ENCODE results near the gene CEACAM19. TPM values are rescaled to one million over a fixed set of nuclear protein-coding genes. Genes with fewer than 3 reads are reported as not detected.
A peak's percentile ranks its signal among the peaks of the same experiment; 100 is the strongest.

The CEACAM19 gene
- total RNA-seq, 1 experiment from 2014 or later = 3.5 TPM

GRCh38 chr19:44635581-44636438, 35.5 kb upstream of the CEACAM19 start:
- Histone ChIP-seq H2AK5ac (ENCODE audit: insufficient read length, low read length) (no peak overlapping the region), H2BK5ac (ENCODE audit: insufficient read length, low read length) (no peak overlapping the region), H3K56ac (ENCODE audit: insufficient read length, low read depth, low read length) (no peak overlapping the region), H3K23me2 (ENCODE audit: insufficient read length, low read depth, low read length, poor library complexity, severe bottlenecking) (no peaks in the 10 kb centered on the region), H3K79me2 (ENCODE audit: insufficient read depth, low read length) (no peaks in the 10 kb centered on the region), H4K5ac (ENCODE audit: insufficient read length, low read depth, low read length) (no peak overlapping the region), H3K27me3 (ENCODE audit: insufficient read depth, low read length) (no peaks in the 10 kb centered on the region), H2BK20ac (ENCODE audit: low read depth, low read length, poor library complexity, severe bottlenecking) (no peak overlapping the region), H3K27ac (ENCODE audit: insufficient read length, low read depth, low read length) (no peak overlapping the region), H3K23ac (ENCODE audit: insufficient read length, low read depth, low read length) (no peak overlapping the region), H3K4me2 (ENCODE audit: insufficient read depth, insufficient read length, low read length) (no peak overlapping the region), H4K8ac (replicated peaks; ENCODE audit: insufficient read length, low read depth, low read length) (no peak overlapping the region), H3K79me1 (ENCODE audit: insufficient read depth, low read depth, low read length, poor library complexity, severe bottlenecking) (no peaks in the 10 kb centered on the region), H3K18ac (ENCODE audit: insufficient read length, low read depth, low read length) (no peak overlapping the region), H4K91ac (ENCODE audit: insufficient read length, low read depth, low read length) (no peak overlapping the region), H2BK15ac (ENCODE audit: low read depth, low read length) (no peak overlapping the region), H3K9me3 (ENCODE audit: control insufficient read depth, low read depth, low read length) (no peaks in the 10 kb centered on the region), H2BK120ac (ENCODE audit: low read depth, low read length, poor library complexity, severe bottlenecking) (no peak overlapping the region), H3T11ph (ENCODE audit: low read length) (no peak overlapping the region), H3K14ac (ENCODE audit: insufficient read depth, low read length) (no peak overlapping the region), H3K4me1 (ENCODE audit: insufficient read depth, low read length) (no peaks in the 10 kb centered on the region; the same call in 1 of the 2 replicates), H2AFZ (ENCODE audit: low read length) (no peak overlapping the region), H3K4ac (ENCODE audit: low read depth, low read length) (no peak overlapping the region), H4K20me1 (ENCODE audit: control insufficient read depth, insufficient read depth, insufficient read length) (no peaks in the 10 kb centered on the region), H3K9ac (ENCODE audit: extremely low read depth, insufficient read length, low read length) (no peak overlapping the region), H2BK12ac (ENCODE audit: insufficient read length, low read depth, low read length) (no peak overlapping the region)
- TF ChIP-seq CTCF (conservative IDR thresholded peaks at IDR 0.05) = no peak
- H3K27me3 Mint-ChIP-seq (ENCODE audit: low read depth) = no peaks in the 10 kb centered on the region; the same call in 1 of the 2 replicates
- WGBS (ENCODE audit: extremely low coverage, insufficient read length, low lambda C conversion rate) = no CpG with 5 or more reads among the region's 3 CpGs
- H3K9me3 Mint-ChIP-seq = peaks cover 2 to 9% of the 10 kb centered on the region in 2 experiments; a peak in 3 of 5 replicates
- no peak overlapping the region for H3K4me3 Mint-ChIP-seq
- H3K36me3 Mint-ChIP-seq (ENCODE audit: insufficient read depth in 1 of 3, low read depth in 3 of 3) = peaks cover 0 to 12% (median 7%) of the 10 kb centered on the region in 3 experiments; a peak in 4 of 7 replicates
- H3K27ac Mint-ChIP-seq = peak overlapping the region in 1 of 3 experiments; percentile 82; a peak in 2 of 7 replicates
- no peak for DNase-seq
- peaks cover 38 to 41% of the 10 kb centered on the region in 2 experiments for H3K4me1 Mint-ChIP-seq
